ENCODE results near the gene SPEG. TPM values are rescaled to one million over a fixed set of nuclear protein-coding genes. Genes with fewer than 3 reads are reported as not detected.

SPEG gene
- total RNA-seq, 2 donors from 2014 or later = 23.1 to 29.8 TPM

DNA sequence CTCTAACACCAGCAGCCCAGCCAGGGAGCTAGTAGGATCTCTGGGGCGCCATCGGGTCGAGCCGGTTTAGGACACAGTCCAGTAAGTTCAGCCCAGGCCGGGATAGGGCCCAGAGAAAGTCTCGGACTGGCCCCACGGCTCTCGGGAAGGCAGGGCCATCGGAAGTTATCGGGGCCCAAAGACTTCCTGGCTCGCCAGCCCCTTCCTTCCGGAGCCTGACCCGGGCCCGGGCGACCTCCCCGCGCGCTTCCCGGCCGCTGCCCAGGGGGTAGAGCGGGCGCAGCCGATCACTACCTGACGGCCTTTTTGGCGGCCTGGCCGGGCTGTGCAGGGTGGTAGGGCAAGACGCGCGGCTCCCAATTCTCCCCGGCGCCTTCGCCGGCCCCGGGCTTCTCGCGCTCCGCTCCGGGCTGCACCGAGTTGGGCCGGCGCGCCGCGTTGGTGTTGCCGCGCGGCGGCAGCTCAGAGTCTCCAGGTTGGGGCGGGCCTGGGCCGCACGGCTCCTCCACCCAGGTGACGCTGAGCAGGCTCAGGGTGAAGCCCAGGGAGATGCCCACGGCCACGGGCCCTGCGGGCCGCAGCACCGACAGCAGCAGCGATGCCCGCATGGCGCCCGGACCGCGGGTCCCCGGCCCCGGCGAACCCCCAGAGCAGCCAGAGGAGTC lies 108.4 kb downstream of the SPEG start:
- Histone ChIP-seq H3K4me1 (ENCODE audit: control insufficient read depth, insufficient read depth, low read length) (peaks cover 4% of the 10 kb centered on the region), H3K27ac (ENCODE audit: low read depth, low read length) (no peak overlapping the region), H3K9ac (ENCODE audit: extremely low read depth, low read length, poor library complexity, severe bottlenecking) (peak overlapping the region; percentile 60), H3K4me3 (ENCODE audit: low read length) (peak overlapping the region; percentile 89), H3K9me3 (ENCODE audit: control insufficient read depth, low read length) (no peaks in the 10 kb centered on the region), H3K36me3 (ENCODE audit: control insufficient read depth, insufficient read depth, low read length) (peaks cover 19% of the 10 kb centered on the region), H3K27me3 (ENCODE audit: control insufficient read depth, insufficient read depth, low read length, poor library complexity, severe bottlenecking) (peaks cover 13% of the 10 kb centered on the region)
- no peak for TF ChIP-seq CTCF (conservative IDR thresholded peaks at IDR 0.05)
- Mint-ChIP-seq H3K36me3 (ENCODE audit: low read depth) (peaks cover 24% of the 10 kb centered on the region), H3K9me3 (no peaks in the 10 kb centered on the region), H3K4me1 (peaks cover 18% of the 10 kb centered on the region), H3K27me3 (ENCODE audit: insufficient read depth) (peaks cover 29% of the 10 kb centered on the region), H3K27ac (peak overlapping the region; percentile 80), H3K4me3 (peak overlapping the region; percentile 71)
- DNase-seq = no peak
- WGBS, 2 experiments (ENCODE audit: insufficient coverage in 1 of 2, insufficient read length in 1 of 2) = 0% methylated on average over 10 to 66 of the region's 66 CpGs

- peaks cover 19% of the 10 kb centered on the region for H3K36me3 ChIP-seq (ENCODE audit: control insufficient read depth, insufficient read depth, low read length)
- peaks cover 34% of the 10 kb centered on the region for H3K27me3 Mint-ChIP-seq (ENCODE audit: insufficient read depth)
- H3K9me3 Mint-ChIP-seq = no peaks in the 10 kb centered on the region
- peaks cover 12% of the 10 kb centered on the region for H3K4me1 Mint-ChIP-seq
- 0 to 1% methylated on average over 40 to 75 of the region's 75 CpGs for WGBS, 2 experiments (ENCODE audit: insufficient coverage in 1 of 2, insufficient read length in 1 of 2)
- peak within 1 kb of the TSS; percentile 71 for H3K4me3 Mint-ChIP-seq
- H3K36me3 Mint-ChIP-seq (ENCODE audit: low read depth) = peaks cover 24% of the 10 kb centered on the region
- H3K27ac Mint-ChIP-seq = peak within 1 kb of the TSS; percentile 80
- no peak for TF ChIP-seq CTCF (conservative IDR thresholded peaks at IDR 0.05)
- H3K9ac ChIP-seq (ENCODE audit: extremely low read depth, low read length, poor library complexity, severe bottlenecking) = peak within 1 kb of the TSS; percentile 60
- peaks cover 13% of the 10 kb centered on the region for H3K27me3 ChIP-seq (ENCODE audit: control insufficient read depth, insufficient read depth, low read length, poor library complexity, severe bottlenecking)
- no peak within 1 kb of the TSS for H3K27ac ChIP-seq (ENCODE audit: low read depth, low read length)
- H3K4me1 ChIP-seq (ENCODE audit: control insufficient read depth, insufficient read depth, low read length) = peaks cover 3% of the 10 kb centered on the region
- H3K9me3 ChIP-seq (ENCODE audit: control insufficient read depth, low read length) = no peaks in the 10 kb centered on the region
- peak within 1 kb of the TSS; percentile 89 for H3K4me3 ChIP-seq (ENCODE audit: low read length)
- DNase-seq = peak; percentile 100
These were observed 109.1 kb downstream of the SPEG start, which contains the start of the genes CHPF and TMEM198 for GRCh38 chr2:219543596-219544358. Gene CHPF, minus strand, starts transcription at chr2:219543809. Its CDS starts 271 bp downstream, at chr2:219543538. Gene TMEM198, plus strand, starts transcription at chr2:219544028. Its CDS starts 700 bp downstream, at chr2:219544728.

GRCh38 chr2:219544567-219544966 lies 109.9 kb downstream of the SPEG start:
- H3K27me3 ChIP-seq (ENCODE audit: control insufficient read depth, insufficient read depth, low read length, poor library complexity, severe bottlenecking) = peaks cover 13% of the 10 kb centered on the region
- Mint-ChIP-seq H3K27me3 (ENCODE audit: insufficient read depth) (peaks cover 41% of the 10 kb centered on the region), H3K9me3 (no peaks in the 10 kb centered on the region), H3K4me1 (peaks cover 12% of the 10 kb centered on the region), H3K4me3 (peak overlapping the region; percentile 71), H3K27ac (peak overlapping the region; percentile 66), H3K36me3 (ENCODE audit: low read depth) (peaks cover 19% of the 10 kb centered on the region)
- DNase-seq = no peak
- H3K27ac ChIP-seq (ENCODE audit: low read depth, low read length) = no peak overlapping the region
- H3K36me3 ChIP-seq (ENCODE audit: control insufficient read depth, insufficient read depth, low read length) = peaks cover 19% of the 10 kb centered on the region
- H3K9ac ChIP-seq (ENCODE audit: extremely low read depth, low read length, poor library complexity, severe bottlenecking) = no peak overlapping the region
- peak overlapping the region; percentile 89 for H3K4me3 ChIP-seq (ENCODE audit: low read length)
- H3K9me3 ChIP-seq (ENCODE audit: control insufficient read depth, low read length) = no peaks in the 10 kb centered on the region
- no peak for TF ChIP-seq CTCF (conservative IDR thresholded peaks at IDR 0.05)
- peaks cover 3% of the 10 kb centered on the region for H3K4me1 ChIP-seq (ENCODE audit: control insufficient read depth, insufficient read depth, low read length)
- 62 to 64% methylated on average over 8 to 9 of the region's 9 CpGs for WGBS, 2 experiments (ENCODE audit: insufficient coverage in 1 of 2, insufficient read length in 1 of 2)
